Left hindlimb (tissue), 1 donor: Measurements from ENCODE around the gene ZNF280A.
"Not testable (repeated sequence)": the region's sequence is repeated elsewhere in the genome, so short reads cannot be mapped to it uniquely, and the experiment has no call there.

ENCODE experiments used
- DNase-seq: peaks from one replicate; pipeline ENCODE4 v3.0.0-alpha.2; 2018

Gene ZNF280A

GRCh38 chr22:22538226-22538989 lies 18.3 kb upstream of the ZNF280A start:
- no peak for DNase-seq

GRCh38 chr22:22536916-22537315 lies 16.8 kb upstream of the ZNF280A start:
- DNase-seq: no peak

GRCh38 chr22:22536515-22536914 lies 16.4 kb upstream of the ZNF280A start:
- DNase-seq: no peak

- no peak for DNase-seq
These were observed 15.6 kb upstream of the ZNF280A start for GRCh38 chr22:22535662-22536061.

- no peak for DNase-seq
These were observed 14.7 kb upstream of the ZNF280A start for GRCh38 chr22:22534604-22535415.

GRCh38 chr22:22533863-22534262 lies 13.8 kb upstream of the ZNF280A start:
- no peak for DNase-seq

GRCh38 chr22:22533417-22533816 lies 13.3 kb upstream of the ZNF280A start:
- no peak for DNase-seq

- DNase-seq: not testable (repeated sequence)
These were observed 12.5 kb upstream of the ZNF280A start for GRCh38 chr22:22532547-22533071.

GRCh38 chr22:22531770-22532546 lies 11.9 kb upstream of the ZNF280A start:
- DNase-seq: no peak

- no peak for DNase-seq
These were observed 8.7 kb upstream of the ZNF280A start for GRCh38 chr22:22528780-22529179.

- no peak for DNase-seq
These were observed 7.2 kb upstream of the ZNF280A start for GRCh38 chr22:22527312-22527711.

- DNase-seq: no peak
These were observed 6.2 kb upstream of the ZNF280A start for GRCh38 chr22:22526125-22526912.

GRCh38 chr22:22523494-22523893 lies 3.4 kb upstream of the ZNF280A start:
- DNase-seq: no peak

GRCh38 chr22:22521631-22522030 lies 1.6 kb upstream of the ZNF280A start:
- no peak for DNase-seq

- no peak for DNase-seq
These were observed 865 bp upstream of the ZNF280A start for GRCh38 chr22:22520667-22521602.

GRCh38 chr22:22519591-22519990 lies 479 bp downstream of the ZNF280A start:
- DNase-seq: no peak

GRCh38 chr22:22516992-22517391 lies 3.1 kb downstream of the ZNF280A start:
- no peak for DNase-seq

GRCh38 chr22:22515890-22516289 lies 4.2 kb downstream of the ZNF280A start:
- no peak for DNase-seq

GRCh38 chr22:22514431-22514830 lies 5.6 kb downstream of the ZNF280A start:
- DNase-seq: not testable (repeated sequence)

GRCh38 chr22:22513619-22514018 lies 6.5 kb downstream of the ZNF280A start:
- no peak for DNase-seq

- no peak for DNase-seq
These were observed 7.1 kb downstream of the ZNF280A start for GRCh38 chr22:22512951-22513350.
